ENCODE results near the gene SLCO2A1. TPM values are rescaled to one million over a fixed set of nuclear protein-coding genes. Genes with fewer than 3 reads are reported as not detected.

The SLCO2A1 gene
- total RNA-seq, 1 experiment from 2014 or later = not detected

GRCh38 chr3:133894353-133895207 is 135.1 kb downstream of the SLCO2A1 start:
- H3K9ac ChIP-seq (ENCODE audit: low read length) = no peak overlapping the region
- no peak for DNase-seq
- H3K27ac ChIP-seq (ENCODE audit: low read length) = no peak overlapping the region
- H3K4me3 ChIP-seq (ENCODE audit: low read length) = no peak overlapping the region
- no peaks in the 10 kb centered on the region for H3K79me2 ChIP-seq (ENCODE audit: low read length)
- H3K9me3 ChIP-seq (ENCODE audit: low read length) = no peaks in the 10 kb centered on the region
- no peaks in the 10 kb centered on the region for H4K20me1 ChIP-seq (ENCODE audit: insufficient read depth, low read depth, low read length)
- no peaks in the 10 kb centered on the region for H3K36me3 ChIP-seq (ENCODE audit: insufficient read depth, low read length)
- H3K9me2 ChIP-seq (replicated peaks; ENCODE audit: insufficient read depth, low read length) = no peaks in the 10 kb centered on the region
- H2AFZ ChIP-seq (ENCODE audit: low read length) = no peak overlapping the region
- no peaks in the 10 kb centered on the region for H3K27me3 ChIP-seq (ENCODE audit: low read length)
- H3K4me2 ChIP-seq (ENCODE audit: low read depth, low read length, poor library complexity, severe bottlenecking) = no peak overlapping the region
- no peaks in the 10 kb centered on the region for H3K4me1 ChIP-seq (ENCODE audit: low read length)

DNA sequence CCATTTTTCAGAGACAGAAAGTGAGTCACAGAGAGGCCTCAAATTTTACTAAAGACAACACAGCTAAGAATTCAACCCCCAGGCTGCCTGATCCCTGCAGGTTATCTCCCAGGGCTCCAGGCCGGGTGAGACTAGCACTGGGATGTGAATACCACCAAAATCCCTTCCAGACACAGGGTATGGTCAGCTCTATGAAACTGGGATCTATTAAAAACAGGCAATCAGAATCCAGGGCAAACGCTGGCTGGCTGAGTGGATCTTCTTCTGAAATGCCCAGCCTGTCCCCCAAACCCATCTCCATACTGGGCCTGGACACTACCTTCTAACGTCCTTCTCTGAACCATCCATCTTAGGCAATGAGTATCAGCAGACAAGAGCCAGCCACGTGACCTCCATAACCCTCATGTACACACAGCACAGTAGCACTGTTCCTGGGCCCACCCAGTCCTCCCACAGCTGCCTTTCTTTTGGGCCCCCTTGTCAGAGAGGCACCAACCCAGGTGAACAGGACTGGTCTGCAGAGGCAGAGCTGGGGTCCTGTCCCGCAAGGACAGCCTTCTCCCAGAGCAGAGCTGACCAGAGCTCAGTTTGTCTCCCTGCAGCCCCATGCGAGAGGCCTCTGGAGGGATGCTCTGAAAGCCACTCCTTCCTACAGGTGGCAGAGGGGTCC is 135.9 kb downstream of the SLCO2A1 start:
- H3K9ac ChIP-seq (ENCODE audit: low read length) = no peak overlapping the region
- no peaks in the 10 kb centered on the region for H3K27me3 ChIP-seq (ENCODE audit: low read length)
- no peaks in the 10 kb centered on the region for H3K4me1 ChIP-seq (ENCODE audit: low read length)
- no peaks in the 10 kb centered on the region for H3K9me3 ChIP-seq (ENCODE audit: low read length)
- no peak overlapping the region for H3K27ac ChIP-seq (ENCODE audit: low read length)
- no peak overlapping the region for H3K4me2 ChIP-seq (ENCODE audit: low read depth, low read length, poor library complexity, severe bottlenecking)
- no peaks in the 10 kb centered on the region for H3K79me2 ChIP-seq (ENCODE audit: low read length)
- H3K4me3 ChIP-seq (ENCODE audit: low read length) = no peak overlapping the region
- no peaks in the 10 kb centered on the region for H3K9me2 ChIP-seq (replicated peaks; ENCODE audit: insufficient read depth, low read length)
- no peaks in the 10 kb centered on the region for H4K20me1 ChIP-seq (ENCODE audit: insufficient read depth, low read depth, low read length)
- no peaks in the 10 kb centered on the region for H3K36me3 ChIP-seq (ENCODE audit: insufficient read depth, low read length)
- no peak overlapping the region for H2AFZ ChIP-seq (ENCODE audit: low read length)
- DNase-seq = no peak

- H2AFZ ChIP-seq (ENCODE audit: low read length) = no peak overlapping the region
- no peak overlapping the region for H3K4me2 ChIP-seq (ENCODE audit: low read depth, low read length, poor library complexity, severe bottlenecking)
- no peaks in the 10 kb centered on the region for H3K4me1 ChIP-seq (ENCODE audit: low read length)
- no peaks in the 10 kb centered on the region for H3K9me2 ChIP-seq (replicated peaks; ENCODE audit: insufficient read depth, low read length)
- H3K79me2 ChIP-seq (ENCODE audit: low read length) = no peaks in the 10 kb centered on the region
- H3K36me3 ChIP-seq (ENCODE audit: insufficient read depth, low read length) = no peaks in the 10 kb centered on the region
- no peak for DNase-seq
- H4K20me1 ChIP-seq (ENCODE audit: insufficient read depth, low read depth, low read length) = no peaks in the 10 kb centered on the region
- H3K27me3 ChIP-seq (ENCODE audit: low read length) = no peaks in the 10 kb centered on the region
- no peak overlapping the region for H3K27ac ChIP-seq (ENCODE audit: low read length)
- no peak overlapping the region for H3K4me3 ChIP-seq (ENCODE audit: low read length)
- no peak overlapping the region for H3K9ac ChIP-seq (ENCODE audit: low read length)
- H3K9me3 ChIP-seq (ENCODE audit: low read length) = no peaks in the 10 kb centered on the region
Measured at GRCh38 chr3:133892541-133893231, 137.0 kb downstream of the SLCO2A1 start.

- Histone ChIP-seq H3K36me3 (ENCODE audit: insufficient read depth, low read length) (no peaks in the 10 kb centered on the region), H3K4me3 (ENCODE audit: low read length) (no peak overlapping the region), H3K79me2 (ENCODE audit: low read length) (no peaks in the 10 kb centered on the region), H3K4me1 (ENCODE audit: low read length) (no peaks in the 10 kb centered on the region), H2AFZ (ENCODE audit: low read length) (no peak overlapping the region), H3K9me2 (replicated peaks; ENCODE audit: insufficient read depth, low read length) (no peaks in the 10 kb centered on the region), H3K9me3 (ENCODE audit: low read length) (no peaks in the 10 kb centered on the region), H3K27me3 (ENCODE audit: low read length) (no peaks in the 10 kb centered on the region), H3K4me2 (ENCODE audit: low read depth, low read length, poor library complexity, severe bottlenecking) (no peak overlapping the region), H4K20me1 (ENCODE audit: insufficient read depth, low read depth, low read length) (no peaks in the 10 kb centered on the region), H3K27ac (ENCODE audit: low read length) (no peak overlapping the region), H3K9ac (ENCODE audit: low read length) (no peak overlapping the region)
- no peak for DNase-seq
Measured at GRCh38 chr3:133891662-133892378, 137.9 kb downstream of the SLCO2A1 start.

- Histone ChIP-seq H3K36me3 (ENCODE audit: insufficient read depth, low read length) (no peaks in the 10 kb centered on the region), H3K79me2 (ENCODE audit: low read length) (no peaks in the 10 kb centered on the region), H3K4me2 (ENCODE audit: low read depth, low read length, poor library complexity, severe bottlenecking) (no peak overlapping the region), H3K9me3 (ENCODE audit: low read length) (no peaks in the 10 kb centered on the region), H4K20me1 (ENCODE audit: insufficient read depth, low read depth, low read length) (no peaks in the 10 kb centered on the region), H3K9ac (ENCODE audit: low read length) (no peak overlapping the region), H3K27ac (ENCODE audit: low read length) (no peak overlapping the region), H3K4me3 (ENCODE audit: low read length) (no peak overlapping the region), H3K9me2 (replicated peaks; ENCODE audit: insufficient read depth, low read length) (no peaks in the 10 kb centered on the region), H2AFZ (ENCODE audit: low read length) (no peak overlapping the region), H3K4me1 (ENCODE audit: low read length) (no peaks in the 10 kb centered on the region), H3K27me3 (ENCODE audit: low read length) (no peaks in the 10 kb centered on the region)
- DNase-seq = no peak
Measured at GRCh38 chr3:133890972-133891644, 138.6 kb downstream of the SLCO2A1 start.

DNA sequence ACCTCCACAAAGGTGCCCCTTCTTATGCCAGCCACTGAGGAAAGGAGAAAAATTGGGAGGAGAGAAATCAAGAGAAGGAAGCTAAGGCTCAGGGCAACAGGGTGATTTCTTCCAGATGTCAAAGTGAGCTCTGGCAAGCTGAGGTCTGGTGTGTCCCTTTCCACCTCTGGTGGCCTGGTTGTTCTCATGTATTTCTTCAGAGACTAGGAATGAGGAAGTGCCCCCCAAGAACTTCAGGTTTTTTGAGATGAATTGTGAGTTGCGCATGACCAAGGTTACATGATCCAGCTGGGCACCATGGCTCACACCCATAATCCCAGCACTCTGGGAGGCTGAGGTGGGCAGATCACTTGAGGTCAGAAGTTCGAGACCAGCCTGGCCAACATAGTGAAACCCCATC is 139.7 kb downstream of the SLCO2A1 start:
- Histone ChIP-seq H4K20me1 (ENCODE audit: insufficient read depth, low read depth, low read length) (no peaks in the 10 kb centered on the region), H3K27ac (ENCODE audit: low read length) (no peak overlapping the region), H3K36me3 (ENCODE audit: insufficient read depth, low read length) (no peaks in the 10 kb centered on the region), H3K9me3 (ENCODE audit: low read length) (no peaks in the 10 kb centered on the region), H3K27me3 (ENCODE audit: low read length) (no peaks in the 10 kb centered on the region), H3K4me3 (ENCODE audit: low read length) (no peak overlapping the region), H3K9ac (ENCODE audit: low read length) (no peak overlapping the region), H3K9me2 (replicated peaks; ENCODE audit: insufficient read depth, low read length) (no peaks in the 10 kb centered on the region), H3K4me1 (ENCODE audit: low read length) (no peaks in the 10 kb centered on the region), H3K4me2 (ENCODE audit: low read depth, low read length, poor library complexity, severe bottlenecking) (no peak overlapping the region), H2AFZ (ENCODE audit: low read length) (no peak overlapping the region), H3K79me2 (ENCODE audit: low read length) (no peaks in the 10 kb centered on the region)
- DNase-seq = no peak

DNA sequence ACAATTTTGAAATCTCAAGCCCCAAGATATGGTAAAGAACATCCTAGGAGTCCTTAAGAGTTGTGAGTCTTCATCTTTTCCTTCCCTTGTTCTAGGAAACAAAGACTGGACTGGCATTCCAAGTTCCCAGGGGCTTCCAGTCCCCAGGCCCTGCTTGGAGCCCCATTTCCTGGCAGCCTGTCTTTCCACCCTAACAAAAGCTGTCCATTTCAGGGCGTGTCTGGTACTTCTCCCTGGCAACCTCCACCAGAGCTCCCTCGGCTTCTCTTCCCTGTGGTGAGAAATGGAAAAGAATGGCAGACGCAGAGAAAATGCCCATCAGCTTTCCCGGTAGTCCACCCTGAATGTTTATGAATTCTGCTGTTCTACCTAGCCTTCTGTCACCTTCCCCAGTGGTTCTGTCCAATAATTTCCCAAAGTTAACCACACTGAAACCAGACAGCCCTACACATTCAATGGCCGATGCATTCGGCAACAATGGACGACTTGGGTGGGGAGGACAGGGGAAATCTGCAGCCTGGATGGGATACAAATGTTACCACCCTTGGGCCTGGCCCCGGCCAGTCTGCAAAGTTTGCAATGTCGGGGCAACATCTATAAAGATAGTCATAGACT is 140.9 kb downstream of the SLCO2A1 start:
- H3K36me3 ChIP-seq (ENCODE audit: insufficient read depth, low read length) = no peaks in the 10 kb centered on the region
- H3K79me2 ChIP-seq (ENCODE audit: low read length) = no peaks in the 10 kb centered on the region
- H3K9me2 ChIP-seq (replicated peaks; ENCODE audit: insufficient read depth, low read length) = no peaks in the 10 kb centered on the region
- no peaks in the 10 kb centered on the region for H3K4me1 ChIP-seq (ENCODE audit: low read length)
- H2AFZ ChIP-seq (ENCODE audit: low read length) = no peak overlapping the region
- no peak for DNase-seq
- no peaks in the 10 kb centered on the region for H3K9me3 ChIP-seq (ENCODE audit: low read length)
- H3K9ac ChIP-seq (ENCODE audit: low read length) = no peak overlapping the region
- H3K4me3 ChIP-seq (ENCODE audit: low read length) = no peak overlapping the region
- no peak overlapping the region for H3K4me2 ChIP-seq (ENCODE audit: low read depth, low read length, poor library complexity, severe bottlenecking)
- no peak overlapping the region for H3K27ac ChIP-seq (ENCODE audit: low read length)
- H3K27me3 ChIP-seq (ENCODE audit: low read length) = no peaks in the 10 kb centered on the region
- H4K20me1 ChIP-seq (ENCODE audit: insufficient read depth, low read depth, low read length) = no peaks in the 10 kb centered on the region
